ENCODE results near the gene SEC24B.

The SEC24B gene

DNA sequence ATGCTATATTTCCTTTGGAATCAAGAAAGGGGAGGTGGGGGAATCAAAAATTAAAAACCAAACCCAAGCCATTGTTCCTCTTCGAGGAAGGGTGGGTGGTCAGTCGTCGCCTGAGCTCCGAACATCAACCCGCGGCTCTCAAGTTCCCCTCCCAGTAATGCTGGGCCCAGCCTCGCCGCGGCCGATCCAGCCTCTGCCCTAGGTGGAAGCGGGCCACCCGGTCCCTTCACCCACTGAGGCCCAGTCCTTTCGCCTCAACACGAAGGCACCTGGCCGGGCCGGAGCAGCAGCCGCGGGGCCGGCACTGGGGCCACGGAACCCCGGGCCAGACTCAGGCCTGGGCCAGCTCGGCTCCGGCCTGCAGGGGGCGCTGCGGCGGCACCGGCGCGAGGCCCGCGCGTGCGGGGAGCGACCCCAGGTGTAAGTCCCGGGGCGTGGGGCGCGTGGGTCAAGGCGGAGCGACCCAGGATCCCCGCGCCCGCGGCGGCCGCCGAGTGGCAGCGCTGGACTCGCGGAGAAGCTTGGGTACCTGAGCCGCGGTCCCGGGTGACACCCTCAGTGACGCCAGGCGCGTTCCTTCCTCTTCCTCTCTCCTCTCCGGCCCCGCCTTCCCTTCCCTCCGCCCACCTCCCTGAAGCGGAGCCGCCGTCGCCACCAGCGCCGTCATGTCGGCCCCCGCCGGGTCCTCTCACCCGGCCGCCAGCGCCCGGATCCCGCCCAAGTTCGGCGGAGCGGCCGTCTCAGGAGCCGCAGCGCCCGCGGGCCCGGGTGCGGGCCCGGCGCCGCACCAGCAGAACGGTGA lies at the start of gene SEC24B:
Gene SEC24B, plus strand, starts transcription at position 611 of the 802 bp plus-strand sequence. Its CDS starts 55 bp downstream, at position 666.
- DNase-seq, result peak; percentile 82 to 87

DNA sequence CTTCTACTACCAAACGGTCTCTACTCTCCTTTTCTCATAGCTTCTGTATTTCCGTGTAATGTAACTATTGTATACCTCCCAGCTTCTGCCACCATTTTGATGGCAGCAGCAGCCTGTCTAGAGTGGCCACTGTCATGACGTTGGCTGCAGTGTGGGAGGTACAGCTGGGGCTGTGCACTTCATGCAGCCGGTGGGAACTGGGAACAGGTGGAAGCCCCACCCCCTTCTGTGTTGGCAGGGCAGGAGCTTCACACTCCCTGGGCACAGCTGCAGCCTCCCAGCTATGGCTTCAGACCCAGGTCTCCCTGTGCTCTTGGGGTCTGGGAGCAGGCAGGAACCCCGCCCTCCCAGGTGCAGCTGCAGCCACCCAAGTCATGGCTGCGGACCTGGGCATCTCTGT lies 49.8 kb upstream of the SEC24B start:
- no peak for DNase-seq

- DNase-seq, result no peak
Observed at GRCh38 chr4:109385260-109385659, 48.4 kb upstream of the SEC24B start.

DNA sequence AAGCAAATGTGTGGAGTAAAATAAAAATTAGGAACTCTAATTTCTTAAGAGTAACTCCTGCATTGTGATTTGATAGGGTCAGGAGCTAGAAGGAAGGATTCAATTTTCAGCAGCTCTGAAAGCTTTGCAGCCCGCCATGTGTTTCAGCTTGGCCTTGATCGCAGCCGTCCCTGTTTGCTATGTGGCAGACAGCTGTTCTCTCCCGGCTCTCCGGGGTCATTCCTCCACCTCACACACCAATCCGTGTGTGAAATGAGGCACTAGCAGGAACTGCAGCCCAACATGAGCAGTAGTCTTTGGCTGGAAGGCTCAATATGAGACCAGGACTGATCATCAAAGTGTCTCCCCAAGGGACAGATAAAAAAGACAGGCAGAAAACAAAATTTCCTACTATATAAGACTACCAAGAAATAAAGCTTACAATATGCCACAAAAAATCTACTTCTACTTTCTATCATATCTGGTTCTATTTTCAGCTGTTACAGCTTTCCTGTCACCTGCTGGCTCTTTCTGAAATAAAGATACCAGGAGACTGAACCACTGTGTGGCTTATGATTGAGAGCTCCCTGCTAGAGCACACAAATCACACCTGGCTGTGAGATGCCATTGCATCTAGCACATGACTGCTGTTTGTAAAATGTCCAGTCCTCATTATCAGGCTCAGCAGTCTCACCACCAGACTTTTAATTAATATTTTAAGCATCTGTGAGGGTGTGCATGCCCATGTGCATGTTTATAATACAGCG lies 44.1 kb upstream of the SEC24B start:
- DNase-seq, result no peak

- DNase-seq, result no peak
Observed at GRCh38 chr4:109390115-109390768, 43.4 kb upstream of the SEC24B start.

GRCh38 chr4:109395694-109396093 lies 37.9 kb upstream of the SEC24B start:
- DNase-seq, result no peak

DNA sequence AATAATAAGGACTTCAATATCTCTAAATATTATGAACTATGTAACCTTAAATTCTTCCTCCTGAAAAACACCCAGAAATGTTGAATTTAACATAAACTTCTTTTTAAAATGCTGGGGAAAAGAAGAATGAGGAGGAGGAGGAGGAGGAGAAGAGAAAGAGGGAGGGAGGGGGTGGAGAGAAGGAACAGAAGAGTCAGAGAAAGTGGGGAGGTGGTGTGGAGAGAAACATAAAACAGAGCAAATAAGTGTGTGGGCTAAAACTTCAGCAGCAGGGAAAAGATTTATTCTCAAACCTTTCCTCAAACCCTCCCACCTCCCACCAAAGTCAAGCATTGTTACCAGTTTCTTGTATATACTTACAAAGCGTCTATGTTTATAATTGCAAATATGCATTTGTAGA lies 34.7 kb upstream of the SEC24B start:
- no peak for DNase-seq

DNA sequence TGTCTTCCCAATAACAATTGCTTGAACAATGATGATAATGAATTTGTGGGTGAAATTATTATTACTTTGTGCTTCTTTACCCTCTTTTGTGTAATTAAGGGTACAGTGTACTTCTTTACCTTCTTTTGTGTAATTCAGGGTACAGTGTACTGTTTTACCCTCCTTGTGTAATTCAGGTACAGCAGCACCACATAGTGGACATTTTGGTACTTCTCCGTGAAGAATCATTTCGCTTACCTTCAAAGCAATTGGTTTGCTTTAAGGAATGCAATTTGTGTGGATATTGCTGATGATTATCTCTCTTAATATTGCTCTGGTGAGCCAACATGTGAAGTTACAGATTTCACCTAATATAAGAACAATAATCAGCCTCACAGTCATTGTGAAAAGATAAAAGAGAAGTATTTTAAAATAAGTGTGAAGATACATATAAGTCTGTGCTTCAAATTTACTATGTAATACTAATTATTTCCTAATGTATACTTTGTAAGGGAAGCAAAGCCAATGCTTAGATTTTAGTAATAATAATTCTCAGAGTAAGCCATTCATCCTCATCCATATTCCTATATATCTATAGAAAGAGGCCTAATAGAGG lies 27.2 kb upstream of the SEC24B start:
- DNase-seq, result peak in 1 of 2 experiments; percentile 2

- DNase-seq, result no peak
Observed at GRCh38 chr4:109407027-109407737, 26.4 kb upstream of the SEC24B start.

DNA sequence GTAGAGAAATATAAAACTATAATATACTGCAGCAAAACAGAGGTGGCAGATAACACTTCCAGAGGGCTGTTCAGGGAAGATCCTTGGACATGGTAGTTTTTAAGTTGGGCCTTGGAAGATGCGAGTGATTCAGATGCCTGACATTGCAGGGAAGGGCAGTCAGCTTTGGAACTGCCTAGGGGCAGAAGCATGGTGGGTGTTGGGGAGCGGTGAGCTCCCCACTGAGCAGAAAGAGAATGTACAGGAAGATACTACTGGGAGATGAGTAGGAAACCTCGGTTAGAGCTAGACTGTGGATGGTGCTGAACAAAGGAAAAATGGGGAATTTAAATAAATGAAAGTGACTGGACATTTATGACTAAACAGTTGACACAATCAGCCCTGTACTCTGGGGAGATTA lies 24.9 kb upstream of the SEC24B start:
- DNase-seq, result no peak

DNA sequence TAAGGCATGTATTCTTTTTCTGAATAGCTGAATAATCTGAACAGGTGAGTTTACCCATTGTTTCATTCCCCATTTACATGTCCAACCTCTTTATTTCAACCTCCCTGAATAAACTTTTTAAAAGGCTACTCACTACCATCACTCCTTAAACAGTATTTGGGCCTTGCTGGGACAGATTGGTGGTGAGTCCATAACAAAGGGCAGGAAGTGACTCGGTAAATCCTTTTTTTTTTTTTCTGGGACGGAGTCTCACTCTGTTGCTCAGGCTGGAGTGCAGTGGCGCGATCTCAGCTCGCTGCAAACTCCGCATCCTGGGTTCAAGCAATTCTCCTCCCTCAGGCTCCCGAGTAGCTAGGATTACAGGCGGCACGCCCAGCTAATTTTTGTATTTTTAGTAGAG lies 23.4 kb upstream of the SEC24B start:
- DNase-seq, result no peak

- DNase-seq, result no peak
Observed at GRCh38 chr4:109410776-109411175, 22.8 kb upstream of the SEC24B start.

DNA sequence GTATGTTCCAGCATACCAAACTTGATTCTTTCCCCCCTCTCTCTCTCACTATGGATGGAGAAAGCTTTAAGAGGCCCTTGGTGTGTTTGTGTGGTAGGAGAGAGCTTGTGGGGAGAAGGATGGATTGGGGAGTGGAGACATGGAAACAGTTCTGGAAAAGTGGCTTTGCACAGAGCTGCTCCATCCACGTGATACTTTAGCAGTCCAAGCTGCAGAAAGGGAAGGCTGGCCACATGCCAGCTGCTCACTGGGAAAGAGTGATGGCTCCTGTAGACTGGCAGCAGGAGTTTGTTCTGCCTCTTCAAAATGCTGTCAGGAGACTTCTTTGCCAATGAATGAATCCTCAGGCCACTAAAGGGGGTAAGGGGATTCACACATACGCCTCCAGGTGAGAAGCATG lies 21.7 kb upstream of the SEC24B start:
- no peak for DNase-seq

- no peak for DNase-seq
Observed at GRCh38 chr4:109412776-109413175, 20.8 kb upstream of the SEC24B start.

GRCh38 chr4:109414938-109415337 lies 18.7 kb upstream of the SEC24B start:
- no peak for DNase-seq

DNA sequence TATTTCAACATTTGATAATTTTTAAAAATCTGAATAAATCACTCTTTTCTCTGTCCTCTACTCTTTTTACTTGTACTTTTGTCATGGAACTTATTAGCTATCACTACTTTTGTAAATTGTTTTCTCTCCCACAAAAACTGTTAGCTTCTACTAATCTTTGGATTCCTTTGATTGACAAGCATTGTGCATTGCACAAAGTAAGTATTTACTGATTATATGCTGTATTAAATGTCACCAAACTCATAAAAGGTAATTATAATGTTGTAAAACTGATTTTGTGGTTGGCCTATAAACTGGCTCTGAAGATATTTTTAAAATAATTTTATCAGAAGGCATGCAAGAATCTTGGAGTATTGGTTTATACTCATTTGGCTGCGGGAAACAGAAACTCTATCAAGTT lies 15.0 kb upstream of the SEC24B start:
- no peak for DNase-seq

- DNase-seq, result no peak
Observed at GRCh38 chr4:109419679-109420078, 13.9 kb upstream of the SEC24B start.

DNA sequence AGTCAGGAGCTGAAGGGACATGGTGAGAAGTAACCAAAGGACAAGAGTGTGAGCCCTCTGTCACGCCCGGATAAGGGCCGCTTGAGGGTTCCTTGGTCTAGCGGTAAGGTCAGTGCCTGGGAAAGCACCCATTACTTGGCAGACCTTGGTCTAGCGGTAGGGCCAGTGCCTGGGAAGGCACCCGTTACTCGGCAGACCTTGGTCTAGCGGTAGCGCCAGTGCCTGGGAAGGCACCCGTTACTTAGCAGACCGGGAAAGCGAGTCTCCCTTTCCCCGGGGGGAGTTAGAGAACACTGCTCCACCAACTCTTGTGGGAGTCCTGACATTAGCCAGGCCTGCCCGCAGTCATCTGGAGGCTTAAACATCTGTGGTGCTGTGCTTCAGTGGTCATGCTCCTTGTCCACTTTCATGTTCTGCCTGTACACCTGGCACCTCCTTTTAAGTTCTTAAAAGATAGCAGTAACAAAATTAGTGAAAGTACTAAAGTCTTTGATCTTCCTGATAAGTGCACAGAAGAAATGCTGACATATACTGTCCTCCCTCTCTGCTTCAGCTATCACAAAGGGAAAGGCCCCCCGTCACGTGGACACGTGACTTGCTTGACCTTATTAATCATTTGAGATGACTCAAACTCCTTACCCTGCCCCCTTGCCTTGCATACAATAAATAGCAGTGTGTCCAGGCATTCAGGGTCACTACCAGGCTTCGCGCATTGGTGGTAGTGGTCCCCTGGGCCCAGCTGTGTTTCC lies 9.3 kb upstream of the SEC24B start:
- DNase-seq, result no peak

DNA sequence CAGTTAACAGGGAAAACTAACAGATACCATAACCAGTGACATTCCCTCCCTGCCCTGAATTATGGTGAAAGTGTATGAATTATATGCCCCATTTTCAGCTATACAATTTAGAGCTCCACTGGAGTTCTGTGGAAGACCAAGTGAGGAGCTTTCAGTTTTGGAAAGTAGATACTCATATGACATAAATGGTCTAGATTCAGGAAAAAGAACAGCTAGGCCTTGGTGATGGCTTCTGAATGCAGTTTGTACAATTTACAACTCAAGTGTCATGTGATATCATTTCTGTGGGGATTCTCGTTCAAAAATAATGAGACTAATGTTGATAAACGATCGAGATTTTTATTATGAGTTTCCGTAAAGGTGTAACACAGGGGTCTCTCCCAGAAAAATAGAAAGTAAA lies 8.2 kb upstream of the SEC24B start:
- DNase-seq, result no peak

GRCh38 chr4:109429545-109429944 lies 4.1 kb upstream of the SEC24B start:
- no peak for DNase-seq

DNA sequence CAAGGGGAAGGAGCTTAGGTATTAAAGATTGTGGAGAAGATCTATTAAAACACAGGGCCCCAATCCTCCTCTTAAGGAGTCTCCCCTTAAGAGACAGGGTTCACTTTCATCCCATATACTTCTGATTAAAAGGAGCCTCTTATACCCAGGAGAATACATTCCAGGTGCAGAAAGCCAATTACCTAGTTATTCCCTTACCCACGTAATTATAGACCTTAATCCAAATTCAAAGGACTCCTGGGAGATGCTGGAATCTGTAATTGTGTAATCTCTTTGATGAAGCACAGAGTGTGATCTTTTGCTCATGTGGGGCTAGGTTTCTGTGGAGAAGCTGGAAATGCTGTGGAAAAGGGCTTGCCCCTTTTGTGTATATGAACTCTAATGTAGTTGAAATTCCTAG lies 1.4 kb upstream of the SEC24B start:
- no peak for DNase-seq

GRCh38 chr4:109432696-109433095 lies 919 bp upstream of the SEC24B start:
- no peak for DNase-seq

All from stimulated activated CD4-positive, alpha-beta T cell treated with anti-CD3 and anti-CD28 coated beads, Interleukin-4, amount 100 ng/mL, for 4 hours (primary cell).